ENCODE data around the gene ANOS1. TPM values are rescaled to one million over a fixed set of nuclear protein-coding genes. Genes with fewer than 3 reads are reported as not detected.

Gene ANOS1
- total RNA-seq, 1 experiment from 2014 or later = 0.18 TPM

DNA sequence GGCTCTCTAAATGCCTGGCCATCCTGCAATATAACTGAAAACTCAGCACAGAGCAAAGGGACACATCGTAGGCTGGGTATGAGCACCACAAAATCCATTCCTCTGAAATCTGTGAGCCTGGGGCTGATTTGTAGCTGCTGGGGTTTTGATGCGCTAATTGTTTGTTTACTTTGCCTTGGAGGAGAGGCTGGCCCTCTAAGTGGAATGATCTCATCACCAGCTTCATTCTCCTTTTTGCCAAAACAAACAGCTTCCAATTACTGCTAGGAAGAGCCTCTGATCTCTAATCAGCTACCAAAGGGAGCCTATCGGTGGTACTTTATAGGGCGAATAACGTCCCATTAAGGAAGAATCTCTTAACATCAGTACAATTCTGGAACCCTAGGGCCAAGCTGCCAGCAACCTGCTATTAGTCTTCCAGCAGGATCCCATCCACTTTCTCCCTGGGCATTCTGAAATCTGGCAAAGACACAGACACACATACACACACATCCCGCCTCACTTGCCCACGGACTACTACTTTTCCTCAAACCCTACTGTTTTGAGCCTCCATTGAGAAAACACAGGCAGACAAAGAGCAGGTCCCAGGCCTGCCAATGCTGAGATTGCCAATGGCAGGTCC is 5.8 kb downstream of the ANOS1 start:
- CTCF ChIA-PET = no interaction called here
- Histone ChIP-seq H3K27me3 (ENCODE audit: control insufficient read depth, insufficient read depth, low read length) (no peaks in the 10 kb centered on the region), H3K9me3 (ENCODE audit: control insufficient read depth, insufficient read depth, low read depth, low read length) (no peaks in the 10 kb centered on the region), H3K27ac (ENCODE audit: low read length) (no peak overlapping the region), H3K36me3 (ENCODE audit: control insufficient read depth, insufficient read depth, low read length) (no peaks in the 10 kb centered on the region), H3K4me3 (ENCODE audit: low read depth in 2 of 2, low read length in 2 of 2) (no peak overlapping the region), H3K4me1 (ENCODE audit: control insufficient read depth, insufficient read depth, low read length) (no peaks in the 10 kb centered on the region)
- POLR2A ChIA-PET = no interaction called here
- intact Hi-C loops (cut with micrococcal nuclease; ENCODE audit: unreplicated experiment) (no loop called here), in situ Hi-C loops (cut with HindIII; ENCODE audit: low pct_unique_long_range_greater_than_20kb, low sequenced_read_pairs) (no loop called here)
- TF ChIP-seq TCF7L2 (IDR thresholded peaks at IDR 0.05; ENCODE audit: low read depth, low read length) (no peak), POLR2AphosphoS5 (IDR thresholded peaks at IDR 0.05; ENCODE audit: low read depth, low read length) (no peak), SIN3A (IDR thresholded peaks at IDR 0.05; ENCODE audit: borderline replicate concordance, insufficient read depth, low read depth, low read length) (no peak)
- TF ChIP-seq, protein P1, sequence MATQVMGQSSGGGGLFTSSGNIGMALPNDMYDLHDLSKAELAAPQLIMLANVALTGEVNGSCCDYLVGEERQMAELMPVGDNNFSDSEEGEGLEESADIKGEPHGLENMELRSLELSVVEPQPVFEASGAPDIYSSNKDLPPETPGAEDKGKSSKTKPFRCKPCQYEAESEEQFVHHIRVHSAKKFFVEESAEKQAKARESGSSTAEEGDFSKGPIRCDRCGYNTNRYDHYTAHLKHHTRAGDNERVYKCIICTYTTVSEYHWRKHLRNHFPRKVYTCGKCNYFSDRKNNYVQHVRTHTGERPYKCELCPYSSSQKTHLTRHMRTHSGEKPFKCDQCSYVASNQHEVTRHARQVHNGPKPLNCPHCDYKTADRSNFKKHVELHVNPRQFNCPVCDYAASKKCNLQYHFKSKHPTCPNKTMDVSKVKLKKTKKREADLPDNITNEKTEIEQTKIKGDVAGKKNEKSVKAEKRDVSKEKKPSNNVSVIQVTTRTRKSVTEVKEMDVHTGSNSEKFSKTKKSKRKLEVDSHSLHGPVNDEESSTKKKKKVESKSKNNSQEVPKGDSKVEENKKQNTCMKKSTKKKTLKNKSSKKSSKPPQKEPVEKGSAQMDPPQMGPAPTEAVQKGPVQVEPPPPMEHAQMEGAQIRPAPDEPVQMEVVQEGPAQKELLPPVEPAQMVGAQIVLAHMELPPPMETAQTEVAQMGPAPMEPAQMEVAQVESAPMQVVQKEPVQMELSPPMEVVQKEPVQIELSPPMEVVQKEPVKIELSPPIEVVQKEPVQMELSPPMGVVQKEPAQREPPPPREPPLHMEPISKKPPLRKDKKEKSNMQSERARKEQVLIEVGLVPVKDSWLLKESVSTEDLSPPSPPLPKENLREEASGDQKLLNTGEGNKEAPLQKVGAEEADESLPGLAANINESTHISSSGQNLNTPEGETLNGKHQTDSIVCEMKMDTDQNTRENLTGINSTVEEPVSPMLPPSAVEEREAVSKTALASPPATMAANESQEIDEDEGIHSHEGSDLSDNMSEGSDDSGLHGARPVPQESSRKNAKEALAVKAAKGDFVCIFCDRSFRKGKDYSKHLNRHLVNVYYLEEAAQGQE (IDR thresholded peaks at IDR 0.05; ENCODE audit: insufficient read depth in 1 of 2, low read depth in 2 of 2, low read length in 1 of 2) = no peak
- TF ChIP-seq, protein P2, sequence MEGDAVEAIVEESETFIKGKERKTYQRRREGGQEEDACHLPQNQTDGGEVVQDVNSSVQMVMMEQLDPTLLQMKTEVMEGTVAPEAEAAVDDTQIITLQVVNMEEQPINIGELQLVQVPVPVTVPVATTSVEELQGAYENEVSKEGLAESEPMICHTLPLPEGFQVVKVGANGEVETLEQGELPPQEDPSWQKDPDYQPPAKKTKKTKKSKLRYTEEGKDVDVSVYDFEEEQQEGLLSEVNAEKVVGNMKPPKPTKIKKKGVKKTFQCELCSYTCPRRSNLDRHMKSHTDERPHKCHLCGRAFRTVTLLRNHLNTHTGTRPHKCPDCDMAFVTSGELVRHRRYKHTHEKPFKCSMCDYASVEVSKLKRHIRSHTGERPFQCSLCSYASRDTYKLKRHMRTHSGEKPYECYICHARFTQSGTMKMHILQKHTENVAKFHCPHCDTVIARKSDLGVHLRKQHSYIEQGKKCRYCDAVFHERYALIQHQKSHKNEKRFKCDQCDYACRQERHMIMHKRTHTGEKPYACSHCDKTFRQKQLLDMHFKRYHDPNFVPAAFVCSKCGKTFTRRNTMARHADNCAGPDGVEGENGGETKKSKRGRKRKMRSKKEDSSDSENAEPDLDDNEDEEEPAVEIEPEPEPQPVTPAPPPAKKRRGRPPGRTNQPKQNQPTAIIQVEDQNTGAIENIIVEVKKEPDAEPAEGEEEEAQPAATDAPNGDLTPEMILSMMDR (IDR thresholded peaks at IDR 0.05) = no peak
- no peak for DNase-seq (ENCODE audit: low read depth, low spot score)
- ATAC-seq = no peak
- no TSS peak for BruUV-seq (replicated peaks)

DNA sequence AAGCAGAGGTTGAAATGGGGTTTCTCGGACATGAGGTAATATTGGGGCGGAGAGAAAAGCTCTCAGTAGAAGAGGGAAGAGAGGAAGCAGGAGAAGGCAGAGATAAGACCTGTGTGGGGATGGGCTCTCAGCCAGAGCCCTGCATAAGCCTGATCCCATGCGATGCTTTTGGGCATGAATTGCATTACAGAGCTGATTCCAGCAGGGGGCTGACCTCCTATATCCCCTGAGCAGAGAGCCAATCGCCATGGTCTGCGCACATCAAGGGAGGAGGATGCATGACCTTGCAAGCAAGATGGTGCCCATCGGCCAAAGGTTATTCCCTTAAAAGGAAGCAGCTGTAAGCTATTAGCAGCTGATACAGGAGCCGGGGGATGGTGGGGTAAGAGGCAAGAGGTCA is 7.6 kb downstream of the ANOS1 start:
- H3K36me3 ChIP-seq (ENCODE audit: control insufficient read depth, insufficient read depth, low read length) = no peaks in the 10 kb centered on the region
- H3K4me3 ChIP-seq (ENCODE audit: low read depth in 2 of 2, low read length in 2 of 2) = no peak overlapping the region
- in situ Hi-C loops (cut with HindIII; ENCODE audit: low pct_unique_long_range_greater_than_20kb, low sequenced_read_pairs) = no loop called here
- H3K9me3 ChIP-seq (ENCODE audit: control insufficient read depth, insufficient read depth, low read depth, low read length) = no peaks in the 10 kb centered on the region
- BruUV-seq (replicated peaks) = no TSS peak
- TF ChIP-seq SIN3A (IDR thresholded peaks at IDR 0.05; ENCODE audit: borderline replicate concordance, insufficient read depth, low read depth, low read length) = no peak
- no peak for TF ChIP-seq POLR2AphosphoS5 (IDR thresholded peaks at IDR 0.05; ENCODE audit: low read depth, low read length)
- TF ChIP-seq, protein P2 (IDR thresholded peaks at IDR 0.05) = no peak
- TF ChIP-seq TCF7L2 (IDR thresholded peaks at IDR 0.05; ENCODE audit: low read depth, low read length) = no peak
- TF ChIP-seq, protein P1 (IDR thresholded peaks at IDR 0.05; ENCODE audit: insufficient read depth in 1 of 2, low read depth in 2 of 2, low read length in 1 of 2) = no peak
- intact Hi-C loops (cut with micrococcal nuclease; ENCODE audit: unreplicated experiment) = no loop called here
- no peaks in the 10 kb centered on the region for H3K27me3 ChIP-seq (ENCODE audit: control insufficient read depth, insufficient read depth, low read length)
- ATAC-seq (no peak), DNase-seq (ENCODE audit: low read depth, low spot score) (no peak)
- ChIA-PET POLR2A (no interaction called here), CTCF (no interaction called here)
- no peak overlapping the region for H3K27ac ChIP-seq (ENCODE audit: low read length)
- H3K4me1 ChIP-seq (ENCODE audit: control insufficient read depth, insufficient read depth, low read length) = no peaks in the 10 kb centered on the region

All from Panc1 (cell line).